IMR-90 (cell line): ENCODE data around the gene OR8D4.

Experiments used
- CHD1 ChIP-seq: IDR thresholded peaks from 2 replicates; pipeline ENCODE4 v1.6.1; 2012; ENCODE audit warnings: low read depth, low read length, improper control_type of control experiment
- MAZ ChIP-seq: IDR thresholded peaks from 2 replicates; pipeline ENCODE4 v1.6.1; 2012; ENCODE audit warnings: low read depth, mild to moderate bottlenecking, low read length, improper control_type of control experiment, moderate library complexity, borderline replicate concordance
- TF ChIP-seq, protein P1 (sequence below): conservative IDR thresholded peaks from 2 replicates; pipeline ENCODE4 v1.5.1; 2012; ENCODE audit warnings: mild to moderate bottlenecking, low read depth, low read length, improper control_type of control experiment
- TF ChIP-seq, protein P2 (sequence below): fragments of 150-350 bp; IDR thresholded peaks from 2 replicates; pipeline ENCODE4 v1.6.1; 2017; ENCODE audit warnings: mild to moderate bottlenecking, antibody characterized with exemption, low read length, low read depth

- TF ChIP-seq CHD1 (no peak), MAZ (no peak)
- TF ChIP-seq, protein P1, sequence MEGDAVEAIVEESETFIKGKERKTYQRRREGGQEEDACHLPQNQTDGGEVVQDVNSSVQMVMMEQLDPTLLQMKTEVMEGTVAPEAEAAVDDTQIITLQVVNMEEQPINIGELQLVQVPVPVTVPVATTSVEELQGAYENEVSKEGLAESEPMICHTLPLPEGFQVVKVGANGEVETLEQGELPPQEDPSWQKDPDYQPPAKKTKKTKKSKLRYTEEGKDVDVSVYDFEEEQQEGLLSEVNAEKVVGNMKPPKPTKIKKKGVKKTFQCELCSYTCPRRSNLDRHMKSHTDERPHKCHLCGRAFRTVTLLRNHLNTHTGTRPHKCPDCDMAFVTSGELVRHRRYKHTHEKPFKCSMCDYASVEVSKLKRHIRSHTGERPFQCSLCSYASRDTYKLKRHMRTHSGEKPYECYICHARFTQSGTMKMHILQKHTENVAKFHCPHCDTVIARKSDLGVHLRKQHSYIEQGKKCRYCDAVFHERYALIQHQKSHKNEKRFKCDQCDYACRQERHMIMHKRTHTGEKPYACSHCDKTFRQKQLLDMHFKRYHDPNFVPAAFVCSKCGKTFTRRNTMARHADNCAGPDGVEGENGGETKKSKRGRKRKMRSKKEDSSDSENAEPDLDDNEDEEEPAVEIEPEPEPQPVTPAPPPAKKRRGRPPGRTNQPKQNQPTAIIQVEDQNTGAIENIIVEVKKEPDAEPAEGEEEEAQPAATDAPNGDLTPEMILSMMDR, result no peak
- TF ChIP-seq, protein P2, sequence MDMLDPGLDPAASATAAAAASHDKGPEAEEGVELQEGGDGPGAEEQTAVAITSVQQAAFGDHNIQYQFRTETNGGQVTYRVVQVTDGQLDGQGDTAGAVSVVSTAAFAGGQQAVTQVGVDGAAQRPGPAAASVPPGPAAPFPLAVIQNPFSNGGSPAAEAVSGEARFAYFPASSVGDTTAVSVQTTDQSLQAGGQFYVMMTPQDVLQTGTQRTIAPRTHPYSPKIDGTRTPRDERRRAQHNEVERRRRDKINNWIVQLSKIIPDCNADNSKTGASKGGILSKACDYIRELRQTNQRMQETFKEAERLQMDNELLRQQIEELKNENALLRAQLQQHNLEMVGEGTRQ, result no peak
These were observed 42.2 kb upstream of the OR8D4 start for GRCh38 chr11:123859731-123860130.
